Heart left ventricle (tissue), 16 donors: Measurements from ENCODE around the gene SLC18A3. TPM values are rescaled to one million over a fixed set of nuclear protein-coding genes. Genes with fewer than 3 reads are reported as not detected.

ENCODE experiments used
- ATAC-seq, 4 donors: fragments of 200-7000 bp; cut with Tn5 transposase; one replicate each; pipeline ENCODE4 v1.9.1; 2020 to 2022; ENCODE audit warnings: moderate library complexity in 4 of 4, mild to moderate bottlenecking in 3 of 4, moderate number of reproducible peaks in 1 of 4
- DNase-seq, 5 donors: peaks; one replicate each; pipeline ENCODE4 v3.0.0-alpha.2; 2020
- H3K27ac ChIP-seq, 12 donors: fragments of 200-600 bp; sonication (generic) in 4 of 12; one replicate each; pipeline versions ENCODE4 v1.5.0 to v1.8.0; 2016 to 2022; ENCODE audit warnings: mild to moderate bottlenecking in 2 of 12
- H3K27me3 ChIP-seq, 9 donors: fragments of 200-600 bp; sonication (generic) in 2 of 9; one replicate each; pipeline versions ENCODE4 v1.5.1 to v1.8.0; 2016 to 2022; ENCODE audit warnings: mild to moderate bottlenecking in 3 of 9
- H3K36me3 ChIP-seq, 9 donors: fragments of 200-600 bp; sonication (generic) in 2 of 9; one replicate each; pipeline versions ENCODE4 v1.5.0 to v1.8.0; 2018 to 2022; ENCODE audit warnings: mild to moderate bottlenecking in 2 of 9
- H3K4me1 ChIP-seq, 12 donors: fragments of 200-600 bp; sonication (generic) in 4 of 12; one replicate each; pipeline versions ENCODE4 v1.5.0 to v1.8.0; 2016 to 2022; ENCODE audit warnings: mild to moderate bottlenecking in 3 of 12
- H3K4me3 ChIP-seq, 12 donors: fragments of 200-600 bp; sonication (generic) in 4 of 12; one replicate each; pipeline versions ENCODE4 v1.5.0 to v1.8.0; 2017 to 2022; ENCODE audit warnings: mild to moderate bottlenecking in 9 of 12, moderate library complexity in 4 of 12
- H3K9me3 ChIP-seq, 12 donors: fragments of 200-600 bp; sonication (generic) in 4 of 12; one replicate each; pipeline versions ENCODE4 v1.5.0 to v1.8.0; 2016 to 2022; ENCODE audit warnings: mild to moderate bottlenecking in 1 of 12
- CTCF ChIP-seq, 12 donors: fragments of 200-600 bp; sonication (generic) in 4 of 12; IDR thresholded peaks; one replicate each; pipeline versions ENCODE4 v1.5.0 to v1.8.0; 2018 to 2022; ENCODE audit warnings: antibody characterized with exemption in 12 of 12, mild to moderate bottlenecking in 5 of 12
- POLR2A ChIP-seq, 2 donors: fragments of 450-650 bp; IDR thresholded peaks; one replicate each; pipeline ENCODE4 v1.6.1; 2017; ENCODE audit warnings: antibody characterized with exemption in 2 of 2, mild to moderate bottlenecking in 2 of 2, moderate library complexity in 2 of 2
- WGBS, 4 donors: extraction: QIAGEN DNeasy Blood & Tissue Kit in 2 of 4; methylation state at CpG; one replicate each; pipeline versions ENCODE4 v1.1.5 to v1.1.7; 2013 to 2018; 5-methylcytosine and 5-hydroxymethylcytosine counted together
- intact Hi-C, 10 donors: fragments of 100-400 bp; cut with DNase I; formaldehyde crosslinking; loops; one replicate each; pipeline versions ENCODE4 v1.11.1 to v1.14.2; 2022
- polyA plus RNA-seq, 2 donors: library from polyadenylated mRNA; stranded (reverse); fragments of 200-250 nt; gene quantifications; one replicate each; pipeline ENCODE4 v1.2.3, GENCODE V29; 2013
- total RNA-seq, 9 donors: library from RNA; depleted of rRNA in 2 of 9; stranded (reverse); fragments of >200 nt in 2 of 9; fragmentation: NEBNext Ultra II Directional in 3 of 9; extraction: Animal tissue kit (Norgen Biotek cat#: 25700) in 3 of 9; gene quantifications; one replicate each; pipeline versions ENCODE4 v1.1.0 to v1.2.4, GENCODE V29; 2016 to 2023
- donor health status: ischemic (EF 13 %, LVEDD 7.1; RV severe dilation, severe dysfunction).
- donor health status: healthy with polysubstance abuse.
- donor health status: DM: no; HTN: yes; CAD: no.
- donor health status: DM: no; HTN: no; CAD: no.
- donor health status: ischemic (EF 25% LVEDD 6.9; RV normal size, moderate dysfunction).
- donor health status: ischemic (EF 25% LVEDD 5.7; RV mildly dilated, moderate dysfunction).
- donor health status: healthy.
- donor health status: DM: yes; HTN: yes; CAD: no.
- donor health status: ischemic (EF 35%, LVEDD 5.7; RV mildly dilated, moderate dysfunction).
- donor health status: nonischemic (EF 11% LVEDD 7.7; RV severe dilation, severe dysfunction).
- donor health status: DM: yes; HTN: yes; CAD: no.
- donor health status: PGD.
- donor health status: ischemic (EF 29% LVEDD 5.4; RV normal size, mild dysfunction).
- donor health status: nonischemic (EF 23%, LVEDD 6.1; RV moderate dilation, normal function).

Gene SLC18A3
- total and polyA plus RNA-seq, 11 donors, result not detected

GRCh38 chr10:49600781-49601400 is 9.2 kb upstream of the SLC18A3 start:
- WGBS, 4 donors, result 68 to 76% (median 73%) methylated on average over 4 of the region's 4 CpGs
- TF ChIP-seq CTCF (IDR thresholded peaks at IDR 0.05) (no peak), POLR2A (IDR thresholded peaks at IDR 0.05) (no peak)
- no peak for ATAC-seq
- Histone ChIP-seq H3K27ac (no peak overlapping the region), H3K36me3 (no peaks in the 10 kb centered on the region), H3K4me3 (no peak overlapping the region), H3K4me1 (no peaks in the 10 kb centered on the region), H3K9me3 (no peaks in the 10 kb centered on the region), H3K27me3 (peaks cover 0 to 58% (median 0%) of the 10 kb centered on the region in 9 donors)
- DNase-seq, result no peak
- intact Hi-C loops, result loop anchor here in 1 of 10 donors (10.0 kb wide), 1 partner anchor 154 kb away; no protein-coding TSS in a partner anchor

GRCh38 chr10:49601857-49602256 is 8.3 kb upstream of the SLC18A3 start:
- H3K4me3 ChIP-seq, result no peak overlapping the region
- DNase-seq, result no peak
- intact Hi-C loops, result loop anchor here in 1 of 10 donors (10.0 kb wide), 1 partner anchor 153 kb away; no protein-coding TSS in a partner anchor
- TF ChIP-seq POLR2A (IDR thresholded peaks at IDR 0.05) (no peak), CTCF (IDR thresholded peaks at IDR 0.05) (no peak)
- H3K27me3 ChIP-seq, result peaks cover 0 to 58% (median 0%) of the 10 kb centered on the region in 9 donors
- H3K27ac ChIP-seq, result no peak overlapping the region
- H3K9me3 ChIP-seq, result no peaks in the 10 kb centered on the region
- peak in 1 of 4 donors; percentile 29 for ATAC-seq
- H3K4me1 ChIP-seq, result peaks cover 0 to 3% (median 0%) of the 10 kb centered on the region in 12 donors
- WGBS, 4 donors, result 71 to 77% (median 74%) methylated on average over 7 of the region's 7 CpGs
- no peaks in the 10 kb centered on the region for H3K36me3 ChIP-seq

- intact Hi-C loops, result loop anchor here in 1 of 10 donors (10.0 kb wide), 1 partner anchor 152 kb away; no protein-coding TSS in a partner anchor
- DNase-seq (no peak), ATAC-seq (no peak)
- Histone ChIP-seq H3K27me3 (peaks cover 0 to 63% (median 5%) of the 10 kb centered on the region in 9 donors), H3K36me3 (no peaks in the 10 kb centered on the region), H3K9me3 (no peaks in the 10 kb centered on the region), H3K4me1 (peaks cover 0 to 9% (median 0%) of the 10 kb centered on the region in 12 donors), H3K27ac (no peak overlapping the region), H3K4me3 (no peak overlapping the region)
- TF ChIP-seq POLR2A (IDR thresholded peaks at IDR 0.05) (no peak), CTCF (IDR thresholded peaks at IDR 0.05) (no peak)
- 59 to 71% (median 66%) methylated on average over 2 of the region's 2 CpGs for WGBS, 4 donors
Observed at GRCh38 chr10:49602380-49603023, 7.6 kb upstream of the SLC18A3 start.

- TF ChIP-seq POLR2A (IDR thresholded peaks at IDR 0.05) (no peak), CTCF (IDR thresholded peaks at IDR 0.05) (no peak)
- intact Hi-C loops, result loop anchor here in 1 of 10 donors (10.0 kb wide), 1 partner anchor 149 kb away; no protein-coding TSS in a partner anchor
- Histone ChIP-seq H3K27me3 (peaks cover 8 to 73% (median 32%) of the 10 kb centered on the region in 9 donors), H3K36me3 (no peaks in the 10 kb centered on the region), H3K4me3 (no peak overlapping the region), H3K4me1 (peaks cover 0 to 24% (median 0%) of the 10 kb centered on the region in 12 donors), H3K27ac (no peak overlapping the region), H3K9me3 (no peaks in the 10 kb centered on the region)
- WGBS, 4 donors, result 63 to 69% (median 63%) methylated on average over 6 of the region's 6 CpGs
- ATAC-seq, result peak in 2 of 4 donors; percentile 43 to 53
- no peak for DNase-seq
Observed at GRCh38 chr10:49605216-49605938, 4.7 kb upstream of the SLC18A3 start.
